ENCODE data around the gene SSC5D.
"Not testable (repeated sequence)": the region's sequence is repeated elsewhere in the genome, so short reads cannot be mapped to it uniquely, and the experiment has no call there.

SSC5D gene

GRCh38 chr19:55490478-55491432 lies 2.5 kb downstream of the SSC5D start:
- Histone ChIP-seq H2AFZ (ENCODE audit: low read length, unreplicated experiment) (no peak overlapping the region), H3K27ac (ENCODE audit: low read depth, low read length) (no peak overlapping the region), H3K4me3 (ENCODE audit: low read depth, low read length) (no peak overlapping the region), H3K27me3 (ENCODE audit: insufficient read depth, low read length) (no peaks in the 10 kb centered on the region), H3K4me1 (ENCODE audit: control insufficient read depth, insufficient read depth, low read length, unreplicated experiment) (peaks cover 42% of the 10 kb centered on the region), H3K36me3 (ENCODE audit: insufficient read depth, low read length) (no peaks in the 10 kb centered on the region), H3K79me2 (ENCODE audit: control insufficient read depth, insufficient read depth, low read length, unreplicated experiment) (peaks cover 9% of the 10 kb centered on the region)

GRCh38 chr19:55491546-55492360 lies 3.5 kb downstream of the SSC5D start:
- no peaks in the 10 kb centered on the region for H3K36me3 ChIP-seq (ENCODE audit: insufficient read depth, low read length)
- no peaks in the 10 kb centered on the region for H3K27me3 ChIP-seq (ENCODE audit: insufficient read depth, low read length)
- H3K4me3 ChIP-seq (ENCODE audit: low read depth, low read length) = no peak overlapping the region
- peaks cover 8% of the 10 kb centered on the region for H3K79me2 ChIP-seq (ENCODE audit: control insufficient read depth, insufficient read depth, low read length, unreplicated experiment)
- no peak overlapping the region for H3K27ac ChIP-seq (ENCODE audit: low read depth, low read length)
- H2AFZ ChIP-seq (ENCODE audit: low read length, unreplicated experiment) = no peak overlapping the region
- H3K4me1 ChIP-seq (ENCODE audit: control insufficient read depth, insufficient read depth, low read length, unreplicated experiment) = peaks cover 32% of the 10 kb centered on the region

GRCh38 chr19:55492362-55492944 lies 4.2 kb downstream of the SSC5D start:
- H3K4me1 ChIP-seq (ENCODE audit: control insufficient read depth, insufficient read depth, low read length, unreplicated experiment) = peaks cover 25% of the 10 kb centered on the region

GRCh38 chr19:55493052-55493644 lies 4.9 kb downstream of the SSC5D start:
- H3K27me3 ChIP-seq (ENCODE audit: insufficient read depth, low read length) = no peaks in the 10 kb centered on the region
- no peak overlapping the region for H2AFZ ChIP-seq (ENCODE audit: low read length, unreplicated experiment)
- H3K36me3 ChIP-seq (ENCODE audit: insufficient read depth, low read length) = no peaks in the 10 kb centered on the region
- H3K4me3 ChIP-seq (ENCODE audit: low read depth, low read length) = peak overlapping the region; percentile 65
- H3K79me2 ChIP-seq (ENCODE audit: control insufficient read depth, insufficient read depth, low read length, unreplicated experiment) = peaks cover 8% of the 10 kb centered on the region
- H3K27ac ChIP-seq (ENCODE audit: low read depth, low read length) = peak overlapping the region; percentile 80
- H3K4me1 ChIP-seq (ENCODE audit: control insufficient read depth, insufficient read depth, low read length, unreplicated experiment) = peaks cover 21% of the 10 kb centered on the region

More at GRCh38 chr19:55492362-55492944, 4.2 kb downstream of the SSC5D start:
- H3K79me2 ChIP-seq (ENCODE audit: control insufficient read depth, insufficient read depth, low read length, unreplicated experiment) = peaks cover 8% of the 10 kb centered on the region
- H3K27me3 ChIP-seq (ENCODE audit: insufficient read depth, low read length) = no peaks in the 10 kb centered on the region
- H2AFZ ChIP-seq (ENCODE audit: low read length, unreplicated experiment) = no peak overlapping the region
- no peak overlapping the region for H3K27ac ChIP-seq (ENCODE audit: low read depth, low read length)
- no peaks in the 10 kb centered on the region for H3K36me3 ChIP-seq (ENCODE audit: insufficient read depth, low read length)
- no peak overlapping the region for H3K4me3 ChIP-seq (ENCODE audit: low read depth, low read length)

GRCh38 chr19:55493645-55494171 lies 5.5 kb downstream of the SSC5D start:
- peaks cover 17% of the 10 kb centered on the region for H3K4me1 ChIP-seq (ENCODE audit: control insufficient read depth, insufficient read depth, low read length, unreplicated experiment)
- peak overlapping the region; percentile 12 for H2AFZ ChIP-seq (ENCODE audit: low read length, unreplicated experiment)

GRCh38 chr19:55494172-55494761 lies 6.0 kb downstream of the SSC5D start:
- Histone ChIP-seq H2AFZ (ENCODE audit: low read length, unreplicated experiment) (peak overlapping the region; percentile 43), H3K79me2 (ENCODE audit: control insufficient read depth, insufficient read depth, low read length, unreplicated experiment) (peaks cover 8% of the 10 kb centered on the region), H3K27ac (ENCODE audit: low read depth, low read length) (peak overlapping the region; percentile 80), H3K4me3 (ENCODE audit: low read depth, low read length) (peak overlapping the region; percentile 81), H3K27me3 (ENCODE audit: insufficient read depth, low read length) (no peaks in the 10 kb centered on the region), H3K36me3 (ENCODE audit: insufficient read depth, low read length) (no peaks in the 10 kb centered on the region), H3K4me1 (ENCODE audit: control insufficient read depth, insufficient read depth, low read length, unreplicated experiment) (peaks cover 17% of the 10 kb centered on the region)

More at GRCh38 chr19:55493645-55494171, 5.5 kb downstream of the SSC5D start:
- H3K79me2 ChIP-seq (ENCODE audit: control insufficient read depth, insufficient read depth, low read length, unreplicated experiment) = peaks cover 8% of the 10 kb centered on the region
- no peaks in the 10 kb centered on the region for H3K27me3 ChIP-seq (ENCODE audit: insufficient read depth, low read length)
- H3K27ac ChIP-seq (ENCODE audit: low read depth, low read length) = peak overlapping the region; percentile 80
- H3K36me3 ChIP-seq (ENCODE audit: insufficient read depth, low read length) = no peaks in the 10 kb centered on the region
- H3K4me3 ChIP-seq (ENCODE audit: low read depth, low read length) = peak overlapping the region; percentile 81

GRCh38 chr19:55495646-55496349 lies 7.6 kb downstream of the SSC5D start:
- H3K27ac ChIP-seq (ENCODE audit: low read depth, low read length) = no peak overlapping the region

GRCh38 chr19:55496820-55497219 lies 8.6 kb downstream of the SSC5D start:
- H3K4me3 ChIP-seq (ENCODE audit: low read depth, low read length); H3K36me3 ChIP-seq (ENCODE audit: insufficient read depth, low read length); H3K27ac ChIP-seq (ENCODE audit: low read depth, low read length); H2AFZ ChIP-seq (ENCODE audit: low read length, unreplicated experiment); H3K79me2 ChIP-seq (ENCODE audit: control insufficient read depth, insufficient read depth, low read length, unreplicated experiment); H3K27me3 ChIP-seq (ENCODE audit: insufficient read depth, low read length): not testable (repeated sequence)
- peaks cover 17% of the 10 kb centered on the region for H3K4me1 ChIP-seq (ENCODE audit: control insufficient read depth, insufficient read depth, low read length, unreplicated experiment)

More at GRCh38 chr19:55495646-55496349, 7.6 kb downstream of the SSC5D start:
- no peak overlapping the region for H2AFZ ChIP-seq (ENCODE audit: low read length, unreplicated experiment)
- H3K4me1 ChIP-seq (ENCODE audit: control insufficient read depth, insufficient read depth, low read length, unreplicated experiment) = peaks cover 17% of the 10 kb centered on the region
- peaks cover 8% of the 10 kb centered on the region for H3K79me2 ChIP-seq (ENCODE audit: control insufficient read depth, insufficient read depth, low read length, unreplicated experiment)
- H3K27me3 ChIP-seq (ENCODE audit: insufficient read depth, low read length) = no peaks in the 10 kb centered on the region
- no peak overlapping the region for H3K4me3 ChIP-seq (ENCODE audit: low read depth, low read length)
- H3K36me3 ChIP-seq (ENCODE audit: insufficient read depth, low read length) = no peaks in the 10 kb centered on the region

- no peak overlapping the region for H2AFZ ChIP-seq (ENCODE audit: low read length, unreplicated experiment)
- peaks cover 8% of the 10 kb centered on the region for H3K79me2 ChIP-seq (ENCODE audit: control insufficient read depth, insufficient read depth, low read length, unreplicated experiment)
- H3K27ac ChIP-seq (ENCODE audit: low read depth, low read length) = no peak overlapping the region
- no peak overlapping the region for H3K4me3 ChIP-seq (ENCODE audit: low read depth, low read length)
- no peaks in the 10 kb centered on the region for H3K27me3 ChIP-seq (ENCODE audit: insufficient read depth, low read length)
- no peaks in the 10 kb centered on the region for H3K36me3 ChIP-seq (ENCODE audit: insufficient read depth, low read length)
- H3K4me1 ChIP-seq (ENCODE audit: control insufficient read depth, insufficient read depth, low read length, unreplicated experiment) = peaks cover 17% of the 10 kb centered on the region
Measured at GRCh38 chr19:55497763-55498162, 9.5 kb downstream of the SSC5D start.

Measured in ACC112 (cell line).